K562 (cell line): Measurements from ENCODE around the gene ZFP64. TPM values are rescaled to one million over a fixed set of nuclear protein-coding genes. Genes with fewer than 3 reads are reported as not detected.

Source experiments
- CREBBP ChIP-seq: IDR thresholded peaks from one replicate; pipeline ENCODE4 v1.6.1; 2012; ENCODE audit warnings: low read depth, mild to moderate bottlenecking, control low read depth, inconsistent platforms, low read length
- CTCFL ChIP-seq: IDR thresholded peaks from 2 replicates; pipeline ENCODE4 v1.6.1; 2011; ENCODE audit warnings: borderline replicate concordance, low read depth, mild to moderate bottlenecking, moderate library complexity, low read length; ENCODE audit not compliant: insufficient read depth, poor library complexity, severe bottlenecking
- HNRNPH1 ChIP-seq: fragments of 200-400 bp; formaldehyde crosslinking; optimal IDR thresholded peaks from 2 replicates; pipeline ENCODE3; 2017; ENCODE audit warnings: low read depth, mild to moderate bottlenecking, low read length, moderate library complexity
- MBD2 ChIP-seq: sonication (generic); IDR thresholded peaks from 2 replicates; pipeline ENCODE4 v1.6.1; 2016; ENCODE audit warnings: low read depth, borderline replicate concordance
- MGA ChIP-seq: fragments of 450-650 bp; IDR thresholded peaks from 2 replicates; pipeline ENCODE4 v1.6.1; 2016; ENCODE audit warnings: mild to moderate bottlenecking, moderate library complexity
- PKNOX1 ChIP-seq: fragments of 450-650 bp; IDR thresholded peaks from 2 replicates; pipeline ENCODE4 v1.6.1; 2016
- RFX7 ChIP-seq: fragments of 250-450 bp; sonication (Bioruptor Pico); IDR thresholded peaks from 2 replicates; pipeline ENCODE4 v1.5.1; 2021; ENCODE audit warnings: mild to moderate bottlenecking
- SIN3A ChIP-seq, 2 experiments: fragments of 150-350 bp in 1 of 2; IDR thresholded peaks; 2 replicates each; pipeline ENCODE4 v1.6.1; 2011 to 2016; ENCODE audit warnings: borderline replicate concordance in 2 of 2, low read depth in 2 of 2, low read length in 2 of 2, mild to moderate bottlenecking in 2 of 2, moderate library complexity in 2 of 2; ENCODE audit not compliant: control insufficient read depth in 1 of 2
- XRCC4 ChIP-seq: IDR thresholded peaks from one replicate; pipeline ENCODE4 v1.6.1; 2011; ENCODE audit not compliant: insufficient read depth, insufficient read length; ENCODE audit errors: extremely low read depth
- ZNF668 ChIP-seq: fragments of 250-450 bp; sonication (Bioruptor Pico); IDR thresholded peaks from 2 replicates; pipeline ENCODE4 v1.8.0; 2022; ENCODE audit warnings: mild to moderate bottlenecking, inconsistent platforms
- ZNF778 ChIP-seq: fragments of 450-650 bp; formaldehyde crosslinking; IDR thresholded peaks from 2 replicates; pipeline ENCODE4 v1.4.0; 2020; ENCODE audit warnings: mild to moderate bottlenecking, moderate library complexity
- polyA plus RNA-seq, 8 experiments: library from polyadenylated mRNA; depleted of rRNA in 4 of 8; stranded (reverse) in 5 of 8; unstranded in 3 of 8; fragments of >200 nt; fragmentation: Nextera tagmentation in 2 of 8; fragmentation: Illumina TruSeq in 1 of 8; extraction: Ambion mirVana in 2 of 8; extraction: Trizol in 1 of 8; gene quantifications; 2 replicates each; pipeline versions ENCODE4 v1.2.1 to v1.2.3, GENCODE V29; 2011 to 2014; ENCODE audit warnings: inconsistent platforms in 1 of 8, missing spikeins in 1 of 8
- total RNA-seq, 7 experiments: library from RNA; depleted of rRNA in 6 of 7; stranded (reverse); fragments of >200 nt in 6 of 7; fragmentation: Illumina TruSeq in 2 of 7; extraction: Trizol in 2 of 7; gene quantifications; 2 replicates each; pipeline versions ENCODE4 v1.2.1 to v1.2.3, GENCODE V29; 2011 to 2021; ENCODE audit warnings: low replicate concordance in 1 of 7

ZFP64 gene
- total and polyA plus RNA-seq, 9 of the 15 experiments (the other 6 are each of a cell fraction or from before 2014, with no cell fraction given), result 1.4 to 13.4 (median 7.0) TPM

GRCh38 chr20:52210037-52210990 is 18.7 kb upstream of the ZFP64 start (continued):
- 0 out of 2 replicates have a peak, but pooled peaks have one; percentile 6 for TF ChIP-seq MGA
- no peak for TF ChIP-seq SIN3A (IDR thresholded peaks at IDR 0.05; ENCODE audit: borderline replicate concordance in 2 of 2, control insufficient read depth in 1 of 2, low read depth in 2 of 2, low read length in 2 of 2)
- TF ChIP-seq XRCC4, result no peak
- TF ChIP-seq ZNF778 (CRISPR knock-in tag), result no peak
- TF ChIP-seq MBD2, result 0 out of 2 replicates have a peak, but pooled peaks have one; percentile 15
- TF ChIP-seq ZNF668, result no peak
- no peak for TF ChIP-seq HNRNPH1
- no peak for TF ChIP-seq PKNOX1
- TF ChIP-seq RFX7 (CRISPR knock-in tag), result no peak
- no peak for TF ChIP-seq CTCFL
- TF ChIP-seq CREBBP, result no peak
